ENCODE measurements around the gene MNT. TPM values are rescaled to one million over a fixed set of nuclear protein-coding genes. Genes with fewer than 3 reads are reported as not detected.

MNT gene
- total and polyA plus RNA-seq, 9 of the 15 experiments (the other 6 are each of a cell fraction or from before 2014, with no cell fraction given): 0.18 to 23.8 (median 5.3) TPM

DNA sequence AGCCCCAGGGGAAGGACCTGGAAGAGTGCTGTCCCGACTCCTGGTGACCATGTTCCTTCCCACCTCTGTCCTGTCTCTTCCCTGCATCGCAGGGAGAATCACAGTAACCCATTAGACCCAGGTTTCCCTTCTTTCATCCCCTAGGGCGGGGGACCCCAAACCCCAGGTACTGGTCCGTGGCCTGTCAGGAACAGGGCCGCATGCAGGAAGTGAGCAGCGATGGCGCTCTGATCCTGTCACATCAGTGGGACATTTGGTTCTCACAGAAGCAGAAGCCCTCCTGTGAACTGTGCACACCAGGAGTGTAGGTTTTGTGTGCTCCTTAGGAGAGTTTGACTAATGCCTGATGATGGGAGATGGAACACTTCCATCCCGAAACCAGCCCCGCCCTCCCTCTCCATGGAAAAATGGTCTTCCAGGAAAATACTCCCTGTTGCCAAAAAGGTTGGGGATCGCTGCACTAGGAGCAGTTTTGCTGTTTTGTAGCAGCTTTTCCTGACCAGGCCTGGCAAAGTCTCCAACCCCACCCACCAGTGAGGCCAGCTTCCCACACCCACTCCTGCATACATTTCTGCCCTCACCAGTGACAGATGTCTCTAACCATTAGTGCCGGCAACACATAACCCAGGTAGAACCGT is 10.5 kb downstream of the MNT start (continued):
- TF ChIP-seq, protein P1, sequence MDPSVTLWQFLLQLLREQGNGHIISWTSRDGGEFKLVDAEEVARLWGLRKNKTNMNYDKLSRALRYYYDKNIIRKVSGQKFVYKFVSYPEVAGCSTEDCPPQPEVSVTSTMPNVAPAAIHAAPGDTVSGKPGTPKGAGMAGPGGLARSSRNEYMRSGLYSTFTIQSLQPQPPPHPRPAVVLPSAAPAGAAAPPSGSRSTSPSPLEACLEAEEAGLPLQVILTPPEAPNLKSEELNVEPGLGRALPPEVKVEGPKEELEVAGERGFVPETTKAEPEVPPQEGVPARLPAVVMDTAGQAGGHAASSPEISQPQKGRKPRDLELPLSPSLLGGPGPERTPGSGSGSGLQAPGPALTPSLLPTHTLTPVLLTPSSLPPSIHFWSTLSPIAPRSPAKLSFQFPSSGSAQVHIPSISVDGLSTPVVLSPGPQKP (CRISPR knock-in tag; IDR thresholded peaks at IDR 0.05): no peak
- no peak for TF ChIP-seq ARID2 (IDR thresholded peaks at IDR 0.05)

DNA sequence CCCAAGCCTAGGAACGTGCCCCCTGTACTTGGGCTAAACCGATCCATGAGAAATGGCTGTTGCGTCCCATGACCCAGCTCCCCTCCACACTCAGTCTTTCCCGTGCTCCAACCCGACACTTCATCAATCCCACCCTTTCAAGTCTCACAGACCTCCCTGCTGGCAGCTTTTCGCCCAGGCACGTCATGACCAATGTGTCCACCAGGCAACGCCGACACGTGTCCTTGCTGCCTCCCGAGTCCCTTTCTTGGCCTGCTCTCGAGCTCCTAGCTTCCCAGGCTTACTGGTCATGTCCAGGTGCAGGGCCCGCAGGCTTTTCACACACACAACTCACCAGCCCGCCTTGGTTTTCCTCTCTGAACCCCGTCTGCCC is 12.2 kb downstream of the MNT start:
- no peak overlapping the region for H2AFZ ChIP-seq (ENCODE audit: low read depth, low read length)
- ChIA-PET CTCF (ENCODE audit: low intra/inter-chr PET ratio) (interaction anchor here (0.6 kb wide), 1 partner anchor 18 kb away, joined by 3 read pairs; no protein-coding TSS in a partner anchor), POLR2A (interaction anchor here (1.8 kb wide), 1 partner anchor 10 kb away, joined by 4 read pairs; no protein-coding TSS in a partner anchor)
- in situ Hi-C loops (cut with MboI): no loop called here
- no peaks in the 10 kb centered on the region for H4K20me1 ChIP-seq (replicated peaks; ENCODE audit: control insufficient read depth, insufficient read depth, low read length)
- H3K4me3 ChIP-seq: no peak overlapping the region
- H3K9ac ChIP-seq (ENCODE audit: insufficient read depth in 1 of 2, low read depth in 2 of 2, low read length in 2 of 2): peak overlapping the region in 1 of 2 experiments; percentile 64; a peak in 1 of 4 replicates
- intact Hi-C loops (cut with micrococcal nuclease): no loop called here
- peaks cover 25% of the 10 kb centered on the region for H3K79me2 ChIP-seq (ENCODE audit: control insufficient read depth, insufficient read depth, low read length)
- H3K4me2 ChIP-seq (ENCODE audit: insufficient read depth, low read length): no peak overlapping the region
- FAIRE-seq (no peak), DNase-seq (ENCODE audit: extremely low read depth in 1 of 4, low spot score in 3 of 4) (no peak), ATAC-seq (no peak)
- BruUV-seq (replicated peaks): no TSS peak
- H3K27me3 ChIP-seq (ENCODE audit: control insufficient read depth in 2 of 2, insufficient read depth in 2 of 2, low read length in 2 of 2): no peaks in the 10 kb centered on the region
- WGBS (ENCODE audit: insufficient coverage, low coverage, missing lambda C conversion rate): 76% methylated on average over 5 of the region's 15 CpGs
- peaks cover 24 to 55% of the 10 kb centered on the region in 2 experiments for H3K4me1 ChIP-seq (replicated peaks in 1 of 2; ENCODE audit: control insufficient read depth in 2 of 2, insufficient read depth in 2 of 2, low read length in 2 of 2)
- no peak overlapping the region for H3K27ac ChIP-seq (ENCODE audit: extremely low read depth, low read depth, low read length)
- H3K9me1 ChIP-seq (ENCODE audit: control insufficient read depth, insufficient read depth, low read length): no peaks in the 10 kb centered on the region
- TF ChIP-seq EZH2 (IDR thresholded peaks at IDR 0.05; ENCODE audit: borderline replicate concordance, low read depth, low read length) (no peak), CREB1 (IDR thresholded peaks at IDR 0.05) (no peak), CREB1 (CRISPR knock-in tag; IDR thresholded peaks at IDR 0.05) (no peak), POLR2A (conservative IDR thresholded peaks at IDR 0.05) (0 out of 2 replicates have a peak, but pooled peaks have one; percentile 30), NCOR1 (IDR thresholded peaks at IDR 0.05) (no peak), DMBX1 (CRISPR knock-in tag; IDR thresholded peaks at IDR 0.05; ENCODE audit: borderline replicate concordance) (no peak)
- TF ChIP-seq, protein P2, sequence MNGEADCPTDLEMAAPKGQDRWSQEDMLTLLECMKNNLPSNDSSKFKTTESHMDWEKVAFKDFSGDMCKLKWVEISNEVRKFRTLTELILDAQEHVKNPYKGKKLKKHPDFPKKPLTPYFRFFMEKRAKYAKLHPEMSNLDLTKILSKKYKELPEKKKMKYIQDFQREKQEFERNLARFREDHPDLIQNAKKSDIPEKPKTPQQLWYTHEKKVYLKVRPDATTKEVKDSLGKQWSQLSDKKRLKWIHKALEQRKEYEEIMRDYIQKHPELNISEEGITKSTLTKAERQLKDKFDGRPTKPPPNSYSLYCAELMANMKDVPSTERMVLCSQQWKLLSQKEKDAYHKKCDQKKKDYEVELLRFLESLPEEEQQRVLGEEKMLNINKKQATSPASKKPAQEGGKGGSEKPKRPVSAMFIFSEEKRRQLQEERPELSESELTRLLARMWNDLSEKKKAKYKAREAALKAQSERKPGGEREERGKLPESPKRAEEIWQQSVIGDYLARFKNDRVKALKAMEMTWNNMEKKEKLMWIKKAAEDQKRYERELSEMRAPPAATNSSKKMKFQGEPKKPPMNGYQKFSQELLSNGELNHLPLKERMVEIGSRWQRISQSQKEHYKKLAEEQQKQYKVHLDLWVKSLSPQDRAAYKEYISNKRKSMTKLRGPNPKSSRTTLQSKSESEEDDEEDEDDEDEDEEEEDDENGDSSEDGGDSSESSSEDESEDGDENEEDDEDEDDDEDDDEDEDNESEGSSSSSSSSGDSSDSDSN (IDR thresholded peaks at IDR 0.05; ENCODE audit: borderline replicate concordance in 1 of 2, low read depth in 2 of 2, low read length in 2 of 2): no peak
- TF ChIP-seq, protein P3, sequence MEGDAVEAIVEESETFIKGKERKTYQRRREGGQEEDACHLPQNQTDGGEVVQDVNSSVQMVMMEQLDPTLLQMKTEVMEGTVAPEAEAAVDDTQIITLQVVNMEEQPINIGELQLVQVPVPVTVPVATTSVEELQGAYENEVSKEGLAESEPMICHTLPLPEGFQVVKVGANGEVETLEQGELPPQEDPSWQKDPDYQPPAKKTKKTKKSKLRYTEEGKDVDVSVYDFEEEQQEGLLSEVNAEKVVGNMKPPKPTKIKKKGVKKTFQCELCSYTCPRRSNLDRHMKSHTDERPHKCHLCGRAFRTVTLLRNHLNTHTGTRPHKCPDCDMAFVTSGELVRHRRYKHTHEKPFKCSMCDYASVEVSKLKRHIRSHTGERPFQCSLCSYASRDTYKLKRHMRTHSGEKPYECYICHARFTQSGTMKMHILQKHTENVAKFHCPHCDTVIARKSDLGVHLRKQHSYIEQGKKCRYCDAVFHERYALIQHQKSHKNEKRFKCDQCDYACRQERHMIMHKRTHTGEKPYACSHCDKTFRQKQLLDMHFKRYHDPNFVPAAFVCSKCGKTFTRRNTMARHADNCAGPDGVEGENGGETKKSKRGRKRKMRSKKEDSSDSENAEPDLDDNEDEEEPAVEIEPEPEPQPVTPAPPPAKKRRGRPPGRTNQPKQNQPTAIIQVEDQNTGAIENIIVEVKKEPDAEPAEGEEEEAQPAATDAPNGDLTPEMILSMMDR (IDR thresholded peaks at IDR 0.05 in 2 of 3, conservative IDR thresholded peaks at IDR 0.05 in 1 of 3; ENCODE audit: insufficient read depth in 2 of 3, low read depth in 1 of 3, low read length in 3 of 3): peak in 1 of 3 experiments; percentile 36; a peak in 1 of 6 replicates
- H3K36me3 ChIP-seq (ENCODE audit: control insufficient read depth, insufficient read depth, low read length): peaks cover 23% of the 10 kb centered on the region; the same call in 2 of the 3 replicates
- H3K9me3 ChIP-seq (replicated peaks; ENCODE audit: control insufficient read depth, insufficient read depth, low read depth, low read length): no peaks in the 10 kb centered on the region

Measured in K562 (cell line).